Left kidney (tissue), 1 donor: ENCODE results near the gene GPR155. TPM values are rescaled to one million over a fixed set of nuclear protein-coding genes. Genes with fewer than 3 reads are reported as not detected.

ENCODE experiments used
- polyA plus RNA-seq: library from polyadenylated mRNA; unstranded; fragments of 120-200 nt; gene quantifications from one replicate; pipeline ENCODE4 v1.2.1, GENCODE V29; 2013; ENCODE audit not compliant: insufficient read length

GPR155 gene
- polyA plus RNA-seq, 1 donor, result 12.4 TPM

Other genes starting within 250 kb of the GPR155 start
- 159 TPM for gene OLA1, start 238.5 kb downstream of the GPR155 start, polyA plus RNA-seq
- not detected for gene SP9, start 152.1 kb downstream of the GPR155 start, polyA plus RNA-seq
- 36.7 TPM for gene SCRN3, start 91.3 kb downstream of the GPR155 start, polyA plus RNA-seq
- 26.8 TPM for gene WIPF1, start 110.8 kb upstream of the GPR155 start, polyA plus RNA-seq